GM12873 (cell line): Measurements from ENCODE around the gene CYB5A.

Source experiments
- CTCF ChIP-seq: IDR thresholded peaks from 2 replicates; pipeline ENCODE4 v1.5.1; 2012; ENCODE audit warnings: low read depth, mild to moderate bottlenecking, moderate library complexity, low read length, control low read depth; ENCODE audit not compliant: insufficient read depth; ENCODE audit errors: missing control alignments

The CYB5A gene

GRCh38 chr18:74329688-74330205 is 38.0 kb upstream of the CYB5A start:
- no peak for TF ChIP-seq CTCF

- no peak for TF ChIP-seq CTCF
These were observed 36.4 kb upstream of the CYB5A start for GRCh38 chr18:74328206-74328605.

DNA sequence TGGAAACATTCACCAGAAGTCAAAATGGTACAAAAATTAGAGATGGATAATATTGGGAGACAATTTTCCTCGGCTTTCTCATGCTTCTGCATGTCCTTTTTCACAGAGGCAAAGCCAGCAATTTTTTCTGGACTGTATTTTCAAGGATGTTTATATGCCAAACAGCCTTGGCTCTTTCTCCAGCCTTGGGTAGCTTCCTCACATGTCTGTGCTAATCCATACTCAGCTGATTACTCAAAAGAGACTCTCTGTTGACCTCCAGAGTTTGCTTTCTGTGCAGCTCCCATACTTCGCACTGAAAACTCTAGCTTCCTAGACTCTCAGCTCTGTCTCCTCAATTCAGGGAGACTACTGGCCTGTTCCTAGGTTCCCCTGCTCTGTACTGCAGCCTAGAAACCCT is 34.5 kb upstream of the CYB5A start:
- TF ChIP-seq CTCF = no peak

- TF ChIP-seq CTCF = no peak
These were observed 24.8 kb upstream of the CYB5A start for GRCh38 chr18:74316257-74317170.

- TF ChIP-seq CTCF = no peak
These were observed 23.9 kb upstream of the CYB5A start, which contains the start of gene C18orf63 for GRCh38 chr18:74315464-74316256. TSS of gene C18orf63 (plus strand) at chr18:74315839. CDS start at chr18:74317866, 2,027 bp downstream.

GRCh38 chr18:74314759-74315463 is 23.1 kb upstream of the CYB5A start:
- TF ChIP-seq CTCF = no peak

- TF ChIP-seq CTCF = no peak
These were observed 19.2 kb upstream of the CYB5A start for GRCh38 chr18:74311000-74311399.
